Panc1 (cell line): ENCODE data around the gene ATG4A.

Experiments
- CTCF ChIP-seq: fragments of 450-650 bp; IDR thresholded peaks from 2 replicates; pipeline ENCODE4 v1.5.1; 2017; ENCODE audit warnings: mild to moderate bottlenecking
- POLR2AphosphoS5 ChIP-seq: IDR thresholded peaks from 2 replicates; pipeline ENCODE4 v1.6.1; 2012; ENCODE audit warnings: mild to moderate bottlenecking, low read depth, low read length, moderate library complexity
- REST ChIP-seq, 2 experiments: IDR thresholded peaks; 2 replicates each; pipeline ENCODE4 v1.6.1; 2011 to 2012; ENCODE audit warnings: low read depth in 2 of 2, control low read depth in 1 of 2, low read length in 1 of 2, mild to moderate bottlenecking in 1 of 2, moderate library complexity in 1 of 2; ENCODE audit not compliant: insufficient read depth in 1 of 2

GRCh38 chrX:108165383-108166111 is 74.0 kb downstream of the ATG4A start:
- TF ChIP-seq CTCF (peak; percentile 74), POLR2AphosphoS5 (no peak), REST (IDR thresholded peaks at IDR 0.05; ENCODE audit: insufficient read depth in 1 of 2, low read depth in 2 of 2, low read length in 1 of 2) (no peak)
